Activated B cell treated with CpG ODN at 0.5 μM for 24 hours (primary cell): ENCODE data around the gene GRIP1. TPM values are rescaled to one million over a fixed set of nuclear protein-coding genes. Genes with fewer than 3 reads are reported as not detected.

ENCODE experiments used
- ATAC-seq: fragments of 200-7000 bp; cut with Tn5 transposase; one replicate; pipeline ENCODE4 v1.10.0; 2021; ENCODE audit warnings: low read depth, mild to moderate bottlenecking, moderate library complexity
- CTCF ChIA-PET: fragments of 350-600 bp; sonication (Branson Sonifier 250); formaldehyde crosslinking; loops from one replicate; lab custom pipeline; 2021; ENCODE audit warnings: antibody characterized with exemption; lab: Charles Lee
- POLR2A ChIA-PET: fragments of 350-600 bp; sonication (Branson Sonifier 250); formaldehyde crosslinking; loops from one replicate; lab custom pipeline; 2021; ENCODE audit warnings: antibody characterized with exemption; lab: Charles Lee
- DNase-seq: peaks from one replicate; pipeline ENCODE4 v3.0.0; 2022
- H3K27ac Mint-ChIP-seq: one replicate; pipeline ENCODE4 v1.8.0; 2020; ENCODE audit warnings: mixed read lengths
- H3K27me3 Mint-ChIP-seq: one replicate; pipeline ENCODE4 v1.8.0; 2021; ENCODE audit warnings: mixed read lengths
- H3K36me3 Mint-ChIP-seq: one replicate; pipeline ENCODE4 v1.8.0; 2021; ENCODE audit warnings: low read depth, mixed read lengths
- H3K4me1 Mint-ChIP-seq: one replicate; pipeline ENCODE4 v1.8.0; 2021; ENCODE audit warnings: mixed read lengths
- H3K4me3 Mint-ChIP-seq: one replicate; pipeline ENCODE4 v1.8.0; 2020; ENCODE audit warnings: mild to moderate bottlenecking, mixed read lengths
- H3K9me3 Mint-ChIP-seq: one replicate; pipeline ENCODE4 v1.8.0; 2020; ENCODE audit warnings: mixed read lengths
- CTCF ChIP-seq: fragments of 200-600 bp; IDR thresholded peaks from one replicate; pipeline ENCODE4 v1.8.0; 2022; ENCODE audit warnings: antibody characterized with exemption, mild to moderate bottlenecking
- intact Hi-C: fragments of 100-400 bp; cut with micrococcal nuclease; formaldehyde crosslinking; loops from one replicate; pipeline ENCODE4 v1.15.1; 2024
- total RNA-seq: library from RNA; stranded (reverse); gene quantifications from 2 replicates; pipeline ENCODE4 v1.2.3, GENCODE V29; 2022

The GRIP1 gene
- total RNA-seq, 1 donor from 2014 or later: 0.49 TPM

GRCh38 chr12:66699738-66700482 lies 21.0 kb upstream of the GRIP1 start:
- POLR2A ChIA-PET: interaction anchor here (0.7 kb wide), 1 partner anchor 72 kb away, joined by 4 read pairs; no protein-coding TSS in a partner anchor
- Mint-ChIP-seq H3K27me3 (peaks cover 41% of the 10 kb centered on the region), H3K27ac (no peak overlapping the region), H3K36me3 (no peaks in the 10 kb centered on the region), H3K4me3 (no peak overlapping the region), H3K4me1 (no peaks in the 10 kb centered on the region), H3K9me3 (peaks cover 8% of the 10 kb centered on the region)
- no peak for ATAC-seq
- intact Hi-C loops: no loop called here
- TF ChIP-seq CTCF: no peak
- DNase-seq: no peak
- CTCF ChIA-PET: interaction anchor here (0.6 to 2.0 kb wide), 5 partner anchors 8 to 555 kb away, joined by 3 to 5 read pairs (median 4); no protein-coding TSS in a partner anchor

GRCh38 chr12:66698558-66698957 lies 19.7 kb upstream of the GRIP1 start:
- CTCF ChIA-PET: interaction anchor here (2.0 kb wide), 1 partner anchor 429 kb away, joined by 5 read pairs; no protein-coding TSS in a partner anchor
- POLR2A ChIA-PET: no interaction called here
- Mint-ChIP-seq H3K27ac (no peak overlapping the region), H3K4me1 (peaks cover 2% of the 10 kb centered on the region), H3K36me3 (no peaks in the 10 kb centered on the region), H3K4me3 (no peak overlapping the region), H3K27me3 (peaks cover 36% of the 10 kb centered on the region), H3K9me3 (peaks cover 8% of the 10 kb centered on the region)
- DNase-seq (no peak), ATAC-seq (no peak)
- no peak for TF ChIP-seq CTCF
- intact Hi-C loops: no loop called here

GRCh38 chr12:66697404-66697803 lies 18.5 kb upstream of the GRIP1 start:
- DNase-seq (no peak), ATAC-seq (no peak)
- CTCF ChIA-PET: interaction anchor here (1.2 kb wide), 1 partner anchor 345 kb away, joined by 4 read pairs; no protein-coding TSS in a partner anchor
- H3K27me3 Mint-ChIP-seq: peaks cover 26% of the 10 kb centered on the region
- intact Hi-C loops: no loop called here
- TF ChIP-seq CTCF: no peak
- no peak overlapping the region for H3K27ac Mint-ChIP-seq
- no peak overlapping the region for H3K4me3 Mint-ChIP-seq
- no peaks in the 10 kb centered on the region for H3K36me3 Mint-ChIP-seq
- POLR2A ChIA-PET: no interaction called here
- peaks cover 8% of the 10 kb centered on the region for H3K9me3 Mint-ChIP-seq
- peaks cover 8% of the 10 kb centered on the region for H3K4me1 Mint-ChIP-seq

GRCh38 chr12:66694666-66695613 lies 16.1 kb upstream of the GRIP1 start:
- peaks cover 8% of the 10 kb centered on the region for H3K27me3 Mint-ChIP-seq
- POLR2A ChIA-PET: no interaction called here
- intact Hi-C loops: loop anchor here (1.0 to 5.0 kb wide), 8 partner anchors 148 to 1804 kb away; partner anchors contain the start of gene LLPH

More at GRCh38 chr12:66694666-66695613, 16.1 kb upstream of the GRIP1 start:
- DNase-seq (no peak), ATAC-seq (no peak)
- CTCF ChIA-PET: interaction anchor here (0.6 to 5.6 kb wide), 13 partner anchors 13 to 550 kb away, joined by 3 to 89 read pairs (median 4); no protein-coding TSS in a partner anchor
- H3K4me3 Mint-ChIP-seq: no peak overlapping the region
- peaks cover 16% of the 10 kb centered on the region for H3K4me1 Mint-ChIP-seq
- no peak overlapping the region for H3K27ac Mint-ChIP-seq
- TF ChIP-seq CTCF: no peak
- H3K9me3 Mint-ChIP-seq: peaks cover 7% of the 10 kb centered on the region
- H3K36me3 Mint-ChIP-seq: no peaks in the 10 kb centered on the region
